ENCODE data around the gene NLGN1.
"Not testable (repeated sequence)": the region's sequence is repeated elsewhere in the genome, so short reads cannot be mapped to it uniquely, and the experiment has no call there.

Gene NLGN1

DNA sequence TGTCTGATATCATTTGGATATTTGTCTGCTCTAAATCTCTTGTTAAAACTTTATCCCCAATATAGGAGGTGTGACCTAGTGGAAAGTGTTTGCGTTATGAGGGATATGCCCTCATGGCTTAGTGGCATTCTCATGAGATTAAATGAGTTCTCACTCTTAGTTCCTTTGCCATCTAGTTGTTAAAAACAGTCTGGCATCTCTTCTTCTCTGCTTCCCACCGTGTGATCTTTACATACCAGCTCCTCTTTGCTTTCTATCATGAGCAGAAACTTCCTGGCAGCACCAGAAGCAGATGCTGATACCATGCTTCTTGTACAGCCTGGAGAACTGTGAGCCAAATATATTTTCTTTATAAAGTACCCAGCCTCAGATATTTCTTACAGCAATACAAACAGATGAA lies 33.0 kb downstream of the NLGN1 start:
- DNase-seq, result no peak

DNA sequence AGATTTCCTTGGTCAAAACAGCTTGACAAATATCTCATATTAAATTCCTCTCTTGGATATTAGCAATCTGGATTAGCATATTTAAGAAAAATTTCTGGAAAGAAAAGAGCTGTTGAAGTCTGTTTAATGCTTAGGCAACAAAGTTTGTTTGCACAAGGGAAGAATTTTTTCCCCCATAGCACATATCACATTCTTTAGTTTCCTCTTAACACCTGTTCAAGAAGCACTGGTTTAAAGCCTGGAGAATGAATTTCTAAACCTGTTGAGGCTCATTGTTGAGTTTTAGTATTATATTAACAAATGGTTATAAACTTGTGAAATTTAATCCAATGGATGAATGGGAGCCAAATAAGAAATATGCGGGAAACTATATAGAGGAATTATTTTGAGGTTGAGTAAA lies 41.5 kb downstream of the NLGN1 start:
- DNase-seq, result no peak

DNA sequence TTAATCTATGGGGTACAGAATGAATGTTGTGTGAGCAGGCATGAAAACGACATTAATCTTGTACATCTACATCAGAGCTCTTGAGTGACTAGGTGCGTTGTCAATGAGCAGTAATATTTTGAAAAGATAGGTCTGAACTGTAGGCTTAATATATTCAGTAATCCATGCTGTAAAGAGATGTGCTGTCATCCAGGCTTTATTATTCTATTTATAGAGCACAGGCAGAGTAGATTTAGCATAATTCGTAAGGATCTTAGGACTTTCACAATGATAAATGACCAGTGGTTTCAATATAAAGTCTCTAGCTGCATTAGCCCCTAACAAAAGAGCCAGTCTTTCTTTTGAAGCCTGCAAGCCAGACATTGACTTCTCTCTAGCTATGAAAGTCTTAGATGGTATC lies 43.0 kb downstream of the NLGN1 start:
- DNase-seq, result no peak

DNA sequence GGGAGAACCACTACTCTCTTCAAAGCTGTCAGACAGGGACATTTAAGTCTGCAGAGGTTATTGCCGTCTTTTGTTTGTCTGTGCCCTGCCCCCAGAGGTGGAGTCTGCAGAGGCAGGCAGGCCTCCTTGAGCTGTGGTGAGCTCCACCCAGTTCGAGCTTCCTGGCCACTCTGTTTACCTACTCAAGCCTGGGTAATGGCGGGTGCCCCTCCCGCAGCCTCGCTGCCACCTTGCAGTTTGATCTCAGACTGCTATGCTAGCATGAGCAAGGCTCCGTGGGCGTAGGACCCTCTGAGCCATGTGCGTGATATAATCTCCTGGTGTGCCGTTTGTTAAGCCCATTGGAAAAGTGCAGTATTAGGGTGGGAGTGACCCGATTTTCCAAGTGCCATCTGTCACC lies 54.0 kb downstream of the NLGN1 start:
- not testable (repeated sequence) for DNase-seq

DNA sequence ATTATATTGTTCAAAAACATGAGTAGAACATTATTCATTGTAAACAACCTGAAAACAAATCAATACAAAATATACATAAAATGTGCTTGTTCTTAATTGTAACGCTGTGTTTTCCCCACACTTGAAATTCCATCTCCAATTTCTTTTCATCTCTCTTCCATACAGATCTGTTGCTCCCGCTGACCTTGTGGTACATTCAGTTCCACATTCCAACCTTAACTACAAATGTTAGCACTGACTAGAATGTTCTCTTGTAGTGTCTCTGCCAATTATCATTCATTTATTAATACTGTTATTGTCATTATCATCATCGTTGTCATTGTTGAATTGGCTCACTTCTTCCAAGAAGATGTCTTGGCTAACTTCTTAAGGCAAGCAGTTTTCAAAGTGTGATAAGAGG lies 65.7 kb downstream of the NLGN1 start:
- no peak for DNase-seq

DNA sequence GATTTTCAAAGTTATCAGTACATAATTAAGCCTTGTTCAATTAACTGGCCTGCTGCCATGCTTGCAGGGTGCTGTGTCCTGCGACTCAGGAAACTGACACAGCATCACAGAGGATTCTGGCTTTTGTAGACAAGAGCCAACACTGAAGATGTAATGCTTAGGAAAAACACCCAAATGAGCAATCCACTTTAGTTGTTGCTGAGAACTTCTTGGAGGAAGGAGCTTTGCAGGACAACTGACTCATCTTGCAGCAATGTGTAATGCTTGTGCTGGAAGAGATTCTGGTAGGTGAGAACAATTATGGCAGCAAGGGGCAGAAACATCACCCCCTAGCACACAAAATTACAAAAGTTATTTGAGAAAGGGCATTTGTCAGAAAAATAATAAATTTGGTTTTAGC lies 67.6 kb downstream of the NLGN1 start:
- DNase-seq, result no peak

DNA sequence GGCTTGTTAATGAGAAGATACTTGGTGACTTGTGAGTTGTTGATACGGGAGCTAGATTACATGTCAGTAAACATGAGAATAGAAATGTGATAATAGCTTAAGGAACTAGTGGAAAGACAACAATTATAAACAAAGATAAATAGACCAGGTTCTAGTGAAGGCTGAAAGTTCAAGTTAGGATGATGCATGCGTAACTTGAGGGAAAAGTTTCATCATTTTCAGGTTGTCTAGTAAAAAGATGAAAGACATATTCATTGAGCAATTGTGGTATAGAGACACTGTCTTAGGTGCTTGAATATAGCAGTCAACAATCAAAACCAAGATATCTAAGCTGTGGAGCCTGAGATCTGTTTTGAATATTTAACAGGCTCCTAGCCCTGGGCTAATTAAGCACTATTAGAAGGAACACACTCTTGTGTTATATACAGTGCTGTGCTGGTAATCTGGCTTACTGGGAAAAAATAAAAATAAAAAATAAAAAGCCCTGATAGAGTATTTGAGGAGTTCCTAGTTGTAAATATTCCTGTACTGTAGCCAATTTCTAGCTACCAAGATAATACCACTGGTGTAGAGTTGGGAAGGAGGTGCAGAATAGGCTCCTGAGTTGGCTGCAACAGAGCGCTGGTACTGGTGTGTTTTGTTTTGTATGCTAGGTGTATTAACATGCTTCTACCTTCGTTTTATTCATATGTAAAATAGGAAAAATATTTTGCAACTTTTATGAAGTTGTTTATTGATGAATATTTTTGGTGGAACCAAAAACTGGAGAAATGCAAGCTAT lies 68.5 kb downstream of the NLGN1 start:
- no peak for DNase-seq

DNA sequence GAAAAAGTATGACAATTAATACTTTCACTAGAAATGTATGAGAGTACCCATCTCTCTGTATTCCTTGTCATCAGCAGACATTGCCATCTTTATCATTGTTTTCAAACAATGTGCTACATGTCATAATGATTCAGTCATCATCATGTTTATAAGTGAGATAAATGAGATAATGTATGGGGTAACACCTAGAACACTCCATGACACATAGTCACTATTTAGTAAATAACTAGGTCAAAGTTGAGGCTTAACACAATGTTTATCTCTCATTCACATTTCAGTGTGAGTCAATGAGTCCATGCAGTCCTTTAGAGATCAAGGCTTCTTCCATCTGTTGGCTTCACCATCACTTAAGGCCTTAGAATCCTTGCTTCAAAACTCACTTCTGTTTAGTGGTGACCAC lies 70.0 kb downstream of the NLGN1 start:
- no peak for DNase-seq

DNA sequence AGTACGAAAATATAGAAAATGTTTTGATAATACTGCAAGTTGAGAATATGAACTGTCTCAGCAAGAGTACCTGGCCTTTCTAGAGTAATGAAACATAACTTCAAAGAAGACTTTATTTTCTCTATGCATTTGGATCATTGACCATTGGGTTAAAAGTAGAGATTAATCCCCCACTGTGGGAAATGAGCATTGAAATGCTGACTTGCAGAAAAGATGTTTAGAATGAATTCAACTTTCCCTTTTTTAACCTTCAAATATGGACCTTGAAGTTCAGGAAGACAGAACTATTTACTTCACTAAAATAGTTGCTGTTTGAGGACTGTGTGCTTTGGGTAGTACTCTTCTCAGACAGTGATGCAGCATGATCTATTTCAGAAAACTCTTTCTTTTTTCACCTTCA lies 75.7 kb downstream of the NLGN1 start:
- DNase-seq, result no peak

DNA sequence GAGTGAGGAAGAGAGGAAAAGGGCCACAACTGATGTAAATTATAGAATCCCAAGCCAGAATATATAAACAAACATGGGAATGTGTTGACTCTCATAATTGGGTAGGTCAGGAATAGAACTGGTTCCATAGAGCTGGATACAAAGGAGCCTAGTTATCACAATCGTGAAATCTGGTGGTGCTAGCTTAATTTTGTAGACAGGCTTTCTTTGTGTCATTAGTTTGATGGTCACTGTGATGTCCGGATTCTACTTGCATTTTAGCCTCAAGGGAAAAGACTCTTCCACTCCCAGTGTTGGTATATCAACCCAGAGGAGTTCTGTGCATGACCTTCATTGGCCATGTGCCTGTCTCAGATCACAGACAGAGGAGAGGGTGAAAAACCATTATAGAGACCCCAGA lies 81.8 kb downstream of the NLGN1 start:
- DNase-seq, result no peak

DNA sequence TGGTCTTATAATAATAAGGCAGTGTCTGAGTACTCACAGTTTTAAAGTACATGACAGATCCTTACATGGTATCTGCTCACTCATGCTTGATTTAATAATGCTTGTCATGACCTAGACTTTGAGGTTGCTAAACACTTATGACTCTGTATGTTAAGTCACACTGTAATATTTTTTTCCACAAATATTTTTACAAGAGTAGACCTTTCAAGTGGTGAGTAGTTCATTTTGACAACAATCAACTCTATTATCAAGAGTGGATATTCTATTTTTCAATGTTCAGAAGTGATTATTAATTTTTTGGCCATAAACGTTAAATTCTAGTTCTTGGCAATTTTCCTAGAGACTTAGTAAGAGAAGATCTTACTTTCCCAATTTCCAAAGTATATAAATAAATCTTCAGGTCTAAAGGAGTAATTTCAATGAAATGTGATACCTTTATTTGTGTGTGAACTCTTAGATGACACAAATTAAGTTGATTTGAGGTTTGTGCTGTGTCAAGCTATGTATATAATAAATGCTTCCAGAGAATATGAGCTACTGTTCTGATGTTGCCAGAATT lies 104.5 kb downstream of the NLGN1 start:
- DNase-seq, result no peak

DNA sequence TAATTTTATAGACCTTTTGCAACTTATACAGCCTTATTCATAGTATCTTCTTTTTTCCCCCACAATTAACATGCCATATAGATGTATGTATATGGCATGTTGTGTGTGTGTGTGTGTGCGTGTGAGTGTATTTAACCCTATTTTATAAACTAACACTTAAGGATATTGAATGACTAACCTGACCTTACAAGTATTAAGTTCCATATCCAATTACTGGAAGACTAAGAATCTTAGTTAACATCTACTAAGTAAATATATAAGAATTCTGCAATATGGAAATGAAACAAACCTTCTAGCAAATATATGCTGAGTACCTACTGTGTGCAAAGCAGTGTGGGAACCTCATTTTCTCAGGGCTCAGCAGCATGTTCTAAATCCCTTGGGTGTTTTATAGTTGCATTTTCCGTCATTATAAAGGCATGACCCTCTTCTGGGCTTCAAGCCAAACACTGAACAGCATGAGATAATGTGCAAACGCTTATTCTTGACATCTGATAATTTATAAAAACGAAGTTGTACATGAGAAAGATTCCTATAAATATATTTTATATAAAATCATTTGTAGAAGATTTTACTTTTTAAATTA lies 105.5 kb downstream of the NLGN1 start:
- no peak for DNase-seq

DNA sequence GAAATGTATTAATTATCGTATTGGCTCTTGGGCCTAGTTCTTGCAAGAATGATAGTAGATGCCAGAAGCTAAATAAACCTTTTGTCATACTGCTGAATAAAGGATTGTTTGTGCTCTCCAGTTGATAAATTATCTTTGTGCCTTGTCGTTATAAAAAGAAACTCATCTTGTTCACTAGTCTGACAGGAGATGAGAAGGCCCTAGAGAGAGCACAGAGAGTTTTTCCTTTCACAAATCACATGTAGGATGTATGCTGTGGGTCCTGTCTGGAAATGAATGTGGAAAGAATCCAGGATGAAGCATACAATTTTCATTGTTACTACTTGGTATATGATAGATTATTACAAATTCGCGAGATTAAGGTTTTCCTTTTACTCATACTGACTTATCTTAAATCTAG lies 113.0 kb downstream of the NLGN1 start:
- DNase-seq, result no peak

DNA sequence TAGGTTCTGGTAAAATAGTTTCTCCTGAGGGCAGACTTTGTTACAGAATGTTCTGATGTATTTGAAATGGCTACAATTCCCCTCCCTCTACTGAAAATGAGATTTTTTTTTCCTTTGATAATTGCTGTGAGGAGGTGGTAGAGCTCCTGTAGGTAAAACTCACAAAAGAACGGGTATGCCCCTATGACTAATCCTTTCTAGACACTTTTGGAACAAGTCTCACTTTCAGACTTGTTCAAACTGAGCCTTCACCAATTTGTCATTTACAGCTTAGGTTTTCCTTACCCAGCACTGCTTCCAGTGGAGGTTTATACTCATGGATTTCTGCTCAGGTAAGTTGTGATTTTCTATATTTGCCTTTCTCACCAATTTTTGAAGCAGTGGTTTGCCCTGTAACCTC lies 115.6 kb downstream of the NLGN1 start:
- DNase-seq, result no peak

DNA sequence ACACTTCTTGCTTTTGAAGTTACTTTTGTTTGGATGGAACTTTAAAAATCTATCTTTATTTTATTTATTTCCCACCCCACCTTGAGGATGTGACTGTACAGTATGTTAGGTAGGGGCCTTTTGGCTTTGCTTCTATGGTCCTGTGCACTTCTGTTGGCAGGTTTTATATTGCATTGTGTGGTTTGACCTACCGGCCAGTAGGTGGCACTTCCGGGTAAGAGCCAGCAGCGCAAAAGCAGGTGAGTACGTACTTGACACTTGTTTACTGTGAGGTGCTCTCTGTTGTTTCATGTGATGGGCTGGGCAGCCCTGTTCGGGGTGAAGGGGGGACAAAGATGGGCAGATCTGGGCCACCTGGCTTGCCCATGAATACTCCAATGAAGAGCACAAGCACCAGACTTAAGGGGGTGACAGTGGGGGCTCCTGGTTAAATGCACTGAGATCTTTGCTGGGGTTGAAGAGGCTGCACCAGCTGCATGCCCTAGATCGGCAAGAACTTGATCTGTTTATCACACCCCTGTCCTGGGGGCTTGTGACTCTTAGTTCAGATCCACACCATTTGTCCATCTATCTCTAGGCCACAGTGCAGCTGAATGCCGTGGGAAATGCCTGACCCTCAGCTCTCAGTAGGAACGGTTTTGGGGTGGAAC lies 131.6 kb downstream of the NLGN1 start:
- no peak for DNase-seq

DNA sequence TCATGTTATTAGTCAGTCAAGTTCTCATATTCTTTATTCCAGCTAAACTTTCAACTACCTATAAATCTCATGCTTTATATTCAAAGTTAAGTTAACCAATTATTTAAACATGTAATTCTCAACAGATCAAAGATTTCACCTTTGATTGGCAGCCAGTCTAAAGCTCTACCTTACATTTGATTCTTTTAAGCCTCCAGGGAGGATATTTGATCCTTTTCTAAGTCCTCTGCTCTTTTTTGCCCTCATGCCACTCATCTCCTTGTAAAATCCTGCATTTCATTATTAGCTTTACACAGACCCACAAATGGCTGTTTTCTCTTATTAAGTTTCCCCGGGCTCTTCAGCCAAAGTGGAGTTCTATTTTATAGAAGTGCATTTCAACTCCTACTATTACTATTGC lies 134.1 kb downstream of the NLGN1 start:
- DNase-seq, result no peak

DNA sequence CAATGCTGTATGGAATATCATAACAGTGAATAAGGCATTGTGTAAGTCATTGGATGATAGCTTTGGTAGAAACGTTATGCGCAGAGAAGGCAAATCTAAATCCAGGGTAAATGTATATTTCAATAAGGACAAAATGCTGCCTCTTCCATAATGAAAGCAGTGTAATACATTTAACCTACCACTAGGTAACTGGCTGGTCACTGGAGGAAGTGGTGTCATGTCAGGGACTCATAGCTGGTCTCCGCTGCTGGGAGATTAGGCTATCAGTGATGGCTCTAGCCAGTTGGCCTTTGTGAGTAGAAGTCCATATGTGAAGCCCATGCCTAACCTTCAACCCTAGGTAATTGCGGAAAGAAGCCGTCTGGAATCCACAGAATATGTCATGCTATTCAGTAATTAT lies 140.9 kb downstream of the NLGN1 start:
- DNase-seq, result no peak

DNA sequence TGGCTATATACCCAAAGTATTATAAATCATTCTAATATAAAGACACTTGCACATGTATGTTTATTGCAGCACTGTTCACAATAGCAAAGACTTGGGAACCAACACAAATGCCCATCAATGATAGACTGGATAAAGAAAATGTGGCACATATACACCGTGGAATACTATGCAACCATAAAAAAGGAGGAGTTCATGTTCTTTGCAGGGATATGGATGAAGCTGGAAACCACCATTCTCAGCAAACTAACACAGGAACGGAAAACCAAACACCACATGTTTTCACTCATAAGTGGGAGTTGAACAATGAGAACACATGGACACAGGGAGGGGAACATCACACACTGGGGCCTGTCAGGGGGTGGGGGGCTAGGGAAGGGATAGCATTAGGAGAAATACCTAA lies 148.0 kb downstream of the NLGN1 start:
- DNase-seq, result not testable (repeated sequence)

DNA sequence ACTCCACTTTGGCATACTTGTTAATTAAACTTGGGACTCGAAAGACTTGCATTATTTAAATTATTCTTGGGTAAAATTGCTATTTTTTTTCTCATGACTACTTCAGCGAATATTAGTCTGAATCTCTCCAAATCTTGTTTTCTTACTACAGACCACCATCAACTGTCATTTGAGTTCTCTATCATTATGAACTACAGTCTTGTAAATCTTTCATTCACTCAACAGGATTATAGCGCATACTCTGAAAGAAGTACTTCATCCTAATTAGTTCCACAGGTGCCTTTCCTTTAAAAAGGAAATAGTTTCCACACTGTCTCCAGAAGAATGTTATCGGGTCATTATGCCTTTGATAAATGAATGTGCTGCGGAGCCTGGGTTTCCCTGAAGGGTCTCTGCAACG lies 149.5 kb downstream of the NLGN1 start:
- DNase-seq, result no peak

DNA sequence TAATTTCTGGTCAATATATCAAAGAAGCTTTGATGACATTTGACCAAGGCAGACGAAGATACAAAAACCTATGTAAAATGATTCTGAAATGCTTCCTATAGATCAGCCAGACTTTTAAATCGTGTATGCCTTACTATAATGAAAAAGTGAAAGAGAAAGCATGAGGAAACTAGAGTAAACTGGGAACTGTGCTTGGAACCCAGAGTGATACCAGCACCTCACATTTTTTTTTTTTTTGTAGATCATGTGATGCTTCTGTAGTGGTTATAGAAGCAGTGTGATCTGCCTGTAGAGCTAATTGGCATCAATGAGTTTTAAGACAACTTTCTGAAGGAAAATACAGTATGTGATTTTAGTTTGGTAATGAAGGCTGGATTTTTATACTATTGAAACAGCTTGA lies 150.7 kb downstream of the NLGN1 start:
- DNase-seq, result no peak

DNA sequence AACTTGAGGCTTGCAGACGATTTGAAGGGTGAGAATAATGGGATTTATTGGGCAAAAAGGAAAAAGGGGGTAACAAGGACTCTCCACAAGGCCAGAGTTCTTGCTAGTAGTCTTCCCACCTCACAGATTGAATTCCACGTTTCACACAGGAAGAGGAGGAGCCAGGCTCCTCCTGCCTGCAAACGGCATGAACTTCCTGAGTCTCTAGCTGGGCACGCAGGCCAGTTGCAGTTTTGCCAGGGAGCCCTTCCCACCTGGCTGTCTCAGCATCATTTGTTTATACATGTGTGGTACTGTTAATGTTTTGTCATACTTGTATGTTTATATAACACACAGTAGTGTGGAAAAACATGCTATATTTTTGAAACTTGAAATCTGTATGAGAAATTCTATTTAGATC lies 155.0 kb downstream of the NLGN1 start:
- DNase-seq, result no peak

DNA sequence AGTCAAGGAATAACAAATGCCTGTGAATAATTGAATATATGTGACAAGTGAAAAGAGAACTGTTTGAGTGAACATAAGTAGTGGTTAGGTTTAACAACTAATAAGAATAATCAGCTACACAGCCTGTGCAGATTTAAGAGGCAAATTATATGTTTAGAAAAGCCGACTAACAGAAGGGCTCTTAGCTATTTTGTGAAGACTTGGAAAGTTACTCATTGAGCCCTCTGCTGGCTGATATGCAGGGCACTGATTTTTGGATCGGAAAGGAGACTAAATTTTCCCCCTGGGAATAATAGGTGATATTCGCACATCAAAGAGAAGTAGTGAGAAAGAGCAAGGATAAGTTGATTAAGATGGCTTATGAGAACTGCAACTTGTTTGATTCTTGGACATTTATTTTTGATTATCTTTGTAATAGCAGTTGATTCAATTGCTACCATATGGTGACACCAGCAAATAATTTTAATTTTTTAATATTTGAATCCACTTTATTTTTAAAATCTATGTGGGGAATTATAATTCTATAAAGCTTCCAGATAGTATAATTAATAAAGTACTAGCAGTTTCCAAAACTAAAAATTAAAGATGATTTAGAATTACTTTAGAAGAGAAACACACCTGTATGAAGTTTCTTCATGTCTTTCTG lies 156.2 kb downstream of the NLGN1 start:
- no peak for DNase-seq

DNA sequence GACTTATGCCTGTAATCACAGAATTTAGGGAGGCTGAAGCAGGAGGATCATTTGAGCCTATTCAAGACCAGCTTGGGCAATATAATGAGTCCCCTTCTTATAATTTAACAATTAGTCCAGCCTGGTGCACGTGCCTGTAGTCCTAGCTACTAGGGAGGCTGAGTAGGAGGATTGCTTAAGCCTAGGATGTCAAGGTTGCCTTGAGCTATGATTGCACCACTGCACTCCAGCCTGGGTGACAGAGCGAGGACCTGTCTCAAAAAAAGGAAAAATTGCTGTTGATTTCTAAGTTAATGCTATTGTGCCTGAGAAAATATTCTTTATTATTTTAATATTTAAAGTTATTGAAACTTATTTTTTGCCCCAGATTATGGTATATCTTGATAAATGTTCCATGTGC lies 159.0 kb downstream of the NLGN1 start:
- no peak for DNase-seq

DNA sequence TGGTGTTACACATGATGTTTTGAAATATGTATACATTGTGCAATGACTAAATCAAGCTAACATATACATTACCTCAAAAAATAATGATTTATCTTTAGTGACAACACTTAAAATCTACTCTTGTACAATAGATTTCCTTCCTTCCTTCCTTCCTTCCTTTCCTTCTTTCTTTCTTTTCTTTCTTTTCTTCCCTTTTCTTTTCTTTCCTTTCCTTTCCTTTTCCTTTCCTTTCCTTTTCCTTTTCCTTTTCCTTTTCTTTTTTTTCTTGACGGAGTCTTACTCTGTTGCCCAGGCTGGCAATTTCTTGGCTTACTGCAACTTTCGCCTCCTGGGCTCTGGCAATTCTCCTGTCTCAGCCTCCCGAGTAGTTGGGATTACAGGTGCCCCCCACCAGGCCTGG lies 170.5 kb downstream of the NLGN1 start:
- no peak for DNase-seq
